Tibial nerve (tissue), 4 donors: ENCODE data around the gene NANOS3. TPM values are rescaled to one million over a fixed set of nuclear protein-coding genes. Genes with fewer than 3 reads are reported as not detected.

Experiments
- DNase-seq, 2 donors: peaks; one replicate each; pipeline ENCODE4 v3.0.0-alpha.2; 2019; ENCODE audit warnings: low spot score in 2 of 2
- H3K27ac ChIP-seq, 4 donors: fragments of 200-600 bp; sonication (generic) in 3 of 4; one replicate each; pipeline ENCODE4 v1.5.1; 2017 to 2019; ENCODE audit warnings: mild to moderate bottlenecking in 1 of 4
- H3K27me3 ChIP-seq, 2 donors: fragments of 200-600 bp; sonication (generic) in 1 of 2; one replicate each; pipeline versions ENCODE4 v1.5.1 to v1.6.0; 2017 to 2019
- H3K36me3 ChIP-seq, 3 donors: fragments of 200-600 bp; sonication (generic); one replicate each; pipeline ENCODE4 v1.5.1; 2018 to 2019
- H3K4me1 ChIP-seq, 4 donors: fragments of 200-600 bp; sonication (generic) in 3 of 4; one replicate each; pipeline ENCODE4 v1.5.1; 2017 to 2019
- H3K4me3 ChIP-seq, 4 donors: fragments of 200-600 bp; sonication (generic) in 3 of 4; one replicate each; pipeline ENCODE4 v1.5.1; 2017 to 2019; ENCODE audit warnings: mild to moderate bottlenecking in 1 of 4, moderate library complexity in 1 of 4
- H3K9me3 ChIP-seq, 4 donors: fragments of 200-600 bp; sonication (generic) in 3 of 4; one replicate each; pipeline ENCODE4 v1.5.1; 2017 to 2019
- EP300 ChIP-seq, 2 donors: sonication (generic); formaldehyde crosslinking; IDR thresholded peaks; one replicate each; pipeline ENCODE4 v1.6.1; 2017; ENCODE audit warnings: antibody characterized with exemption in 2 of 2, mild to moderate bottlenecking in 1 of 2
- POLR2A ChIP-seq, 2 donors: fragments of 450-650 bp; IDR thresholded peaks; one replicate each; pipeline ENCODE4 v1.6.1; 2017; ENCODE audit warnings: antibody characterized with exemption in 2 of 2, mild to moderate bottlenecking in 2 of 2, moderate library complexity in 2 of 2
- WGBS, 2 donors: methylation state at CpG; one replicate each; pipeline ENCODE4 v1.1.5; 2018; 5-methylcytosine and 5-hydroxymethylcytosine counted together
- total RNA-seq, 4 donors: library from RNA; depleted of rRNA; stranded (reverse); fragments of >200 nt; gene quantifications; one replicate each; pipeline ENCODE4 v1.1.0, GENCODE V29; 2016
- TF ChIP-seq, protein P1 (sequence below), 5 experiments: fragments of 200-600 bp in 3 of 5; fragments of 450-650 bp in 2 of 5; sonication (generic) in 3 of 5; IDR thresholded peaks; one replicate each; pipeline ENCODE4 v1.5.1; 2016 to 2019; ENCODE audit warnings: antibody characterized with exemption in 5 of 5, mild to moderate bottlenecking in 3 of 5, moderate library complexity in 2 of 5

The NANOS3 gene
- total RNA-seq, 4 donors from 2014 or later: not detected

DNA sequence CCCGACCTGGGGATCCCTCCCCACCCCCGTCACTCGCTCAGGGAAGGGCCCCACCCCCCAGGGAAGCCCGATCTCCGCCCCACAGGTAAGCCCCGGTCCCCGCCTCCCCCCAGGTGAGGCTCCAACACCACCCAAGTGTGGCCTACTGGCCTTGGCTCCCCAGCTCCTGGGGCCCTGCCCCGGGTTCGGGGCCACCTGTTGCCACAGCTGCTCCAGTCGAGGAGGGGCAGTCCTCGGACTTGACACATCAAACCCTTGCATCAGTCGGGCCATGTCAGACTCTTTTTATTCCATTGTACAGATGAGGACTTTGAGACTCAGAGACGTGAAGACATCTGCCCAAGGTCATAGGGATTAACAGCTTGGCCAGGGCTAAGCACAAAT is 29.6 kb downstream of the NANOS3 start:
- no peak for DNase-seq
- Histone ChIP-seq H3K27me3 (no peaks in the 10 kb centered on the region), H3K27ac (peak overlapping the region in 3 of 4 donors; percentile 83 to 88 (median 85)), H3K4me1 (peaks cover 0 to 27% (median 6%) of the 10 kb centered on the region in 4 donors), H3K4me3 (peak overlapping the region; percentile 67 to 92 (median 74)), H3K36me3 (peaks cover 0 to 30% (median 7%) of the 10 kb centered on the region in 3 donors), H3K9me3 (no peaks in the 10 kb centered on the region)
- TF ChIP-seq, protein P1, sequence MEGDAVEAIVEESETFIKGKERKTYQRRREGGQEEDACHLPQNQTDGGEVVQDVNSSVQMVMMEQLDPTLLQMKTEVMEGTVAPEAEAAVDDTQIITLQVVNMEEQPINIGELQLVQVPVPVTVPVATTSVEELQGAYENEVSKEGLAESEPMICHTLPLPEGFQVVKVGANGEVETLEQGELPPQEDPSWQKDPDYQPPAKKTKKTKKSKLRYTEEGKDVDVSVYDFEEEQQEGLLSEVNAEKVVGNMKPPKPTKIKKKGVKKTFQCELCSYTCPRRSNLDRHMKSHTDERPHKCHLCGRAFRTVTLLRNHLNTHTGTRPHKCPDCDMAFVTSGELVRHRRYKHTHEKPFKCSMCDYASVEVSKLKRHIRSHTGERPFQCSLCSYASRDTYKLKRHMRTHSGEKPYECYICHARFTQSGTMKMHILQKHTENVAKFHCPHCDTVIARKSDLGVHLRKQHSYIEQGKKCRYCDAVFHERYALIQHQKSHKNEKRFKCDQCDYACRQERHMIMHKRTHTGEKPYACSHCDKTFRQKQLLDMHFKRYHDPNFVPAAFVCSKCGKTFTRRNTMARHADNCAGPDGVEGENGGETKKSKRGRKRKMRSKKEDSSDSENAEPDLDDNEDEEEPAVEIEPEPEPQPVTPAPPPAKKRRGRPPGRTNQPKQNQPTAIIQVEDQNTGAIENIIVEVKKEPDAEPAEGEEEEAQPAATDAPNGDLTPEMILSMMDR (IDR thresholded peaks at IDR 0.05): no peak
- TF ChIP-seq POLR2A (IDR thresholded peaks at IDR 0.05) (no peak), EP300 (IDR thresholded peaks at IDR 0.05) (no peak)
- 4 to 9% methylated on average over 3 to 8 of the region's 13 CpGs for WGBS, 2 donors

DNA sequence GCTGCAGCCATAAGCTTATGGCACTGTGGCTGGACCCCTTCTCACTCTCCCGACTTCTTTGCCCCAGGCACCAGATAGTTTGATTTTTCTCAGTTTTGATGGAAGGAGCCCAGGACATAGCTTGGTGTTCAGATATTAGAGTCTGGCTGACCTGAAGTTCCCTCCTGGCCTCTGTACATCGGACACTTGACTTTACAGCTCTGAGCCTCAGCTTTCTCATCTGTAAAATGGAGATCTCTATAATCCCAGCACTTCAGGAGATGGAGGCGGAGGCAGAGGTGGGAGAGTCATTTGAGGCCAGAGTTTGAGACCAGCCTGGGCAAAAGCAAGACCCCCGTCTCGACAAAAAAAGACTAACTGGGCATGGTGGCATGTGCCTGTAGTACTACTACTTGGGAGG is 30.0 kb downstream of the NANOS3 start:
- Histone ChIP-seq H3K36me3 (peaks cover 0 to 34% (median 7%) of the 10 kb centered on the region in 3 donors), H3K27me3 (no peaks in the 10 kb centered on the region), H3K4me1 (peaks cover 0 to 27% (median 6%) of the 10 kb centered on the region in 4 donors), H3K27ac (peak overlapping the region in 2 of 4 donors; percentile 83 to 88), H3K9me3 (no peaks in the 10 kb centered on the region), H3K4me3 (peak overlapping the region; percentile 67 to 92 (median 74))
- TF ChIP-seq EP300 (IDR thresholded peaks at IDR 0.05): no peak
- TF ChIP-seq, protein P1 (IDR thresholded peaks at IDR 0.05): no peak
- no peak for TF ChIP-seq POLR2A (IDR thresholded peaks at IDR 0.05)
- DNase-seq: no peak
- 87 to 90% methylated on average over 5 of the region's 5 CpGs for WGBS, 2 donors

DNA sequence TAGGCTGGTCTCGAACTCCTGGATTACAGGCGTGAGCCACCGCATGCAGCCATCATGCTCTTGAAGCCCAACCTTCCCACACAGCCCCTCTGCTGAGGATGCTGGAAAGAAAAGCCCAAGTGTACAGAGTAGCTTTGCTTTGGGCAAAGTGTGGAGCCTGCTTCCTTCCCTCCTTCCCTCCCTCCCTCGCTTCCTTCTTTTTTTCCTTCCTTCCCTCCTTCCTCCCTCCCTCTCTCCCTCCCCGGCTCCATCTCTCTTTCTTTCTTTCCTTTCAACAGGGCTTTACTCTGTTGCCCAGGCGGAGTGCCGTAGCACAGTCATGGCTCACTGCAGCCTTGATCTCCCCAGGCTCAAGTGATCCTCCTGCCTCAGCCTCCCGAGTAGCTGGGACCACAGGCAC is 31.7 kb downstream of the NANOS3 start:
- no peaks in the 10 kb centered on the region for H3K27me3 ChIP-seq
- no peak for TF ChIP-seq POLR2A (IDR thresholded peaks at IDR 0.05)
- TF ChIP-seq EP300 (IDR thresholded peaks at IDR 0.05): no peak
- TF ChIP-seq, protein P1 (IDR thresholded peaks at IDR 0.05): no peak

DNA sequence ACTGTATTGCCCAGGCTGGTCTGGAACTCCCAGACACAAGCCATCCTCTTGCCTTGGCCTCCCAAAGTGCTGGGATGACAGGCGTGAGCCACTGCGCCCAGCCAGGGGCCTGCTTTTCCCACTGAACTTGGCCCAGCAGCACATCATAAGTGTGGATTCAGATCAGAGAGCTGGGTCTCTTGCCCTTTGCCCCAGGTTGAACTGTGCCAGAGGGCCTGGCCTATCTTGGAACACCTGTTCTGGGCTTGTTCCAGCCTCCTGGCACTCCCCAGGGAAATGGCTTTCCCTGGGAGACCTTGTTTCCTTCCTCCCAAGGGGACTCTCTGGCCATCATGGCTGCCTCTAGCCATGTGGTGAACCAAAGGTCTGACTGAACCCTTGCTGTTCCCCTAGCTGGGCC is 32.5 kb downstream of the NANOS3 start:
- WGBS, 2 donors: 94 to 100% methylated on average over 2 of the region's 2 CpGs

More for the DNA sequence above, 31.7 kb downstream of the NANOS3 start:
- DNase-seq: no peak
- Histone ChIP-seq H3K36me3 (peaks cover 2 to 52% (median 24%) of the 10 kb centered on the region in 3 donors), H3K9me3 (no peaks in the 10 kb centered on the region), H3K4me3 (no peak overlapping the region), H3K27ac (no peak overlapping the region), H3K4me1 (peaks cover 0 to 27% (median 6%) of the 10 kb centered on the region in 4 donors)
- whole genome bisulfite sequencing, 2 donors: 77 to 82% methylated on average over 8 of the region's 8 CpGs

DNA sequence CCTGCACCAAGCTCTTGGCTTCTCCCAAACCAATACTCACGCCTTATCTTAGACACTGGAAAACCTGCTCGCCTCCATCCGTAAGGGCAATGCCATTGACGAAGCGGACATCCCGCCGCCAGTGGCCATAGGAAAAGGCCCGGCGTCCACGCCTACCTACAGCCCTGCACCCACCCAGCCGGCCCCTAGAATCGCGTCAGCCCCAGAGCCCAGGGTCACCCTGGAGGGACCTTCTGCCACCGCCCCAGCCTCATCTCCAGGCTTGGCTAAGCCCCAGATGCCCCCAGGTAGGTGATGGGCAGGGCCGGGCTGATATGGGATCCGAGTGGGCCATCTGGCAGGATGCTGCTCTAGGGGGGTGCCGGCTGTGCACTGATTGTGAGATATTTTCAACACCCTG is 36.4 kb downstream of the NANOS3 start:
- Histone ChIP-seq H3K9me3 (no peaks in the 10 kb centered on the region), H3K27ac (no peak overlapping the region), H3K4me3 (no peak overlapping the region), H3K4me1 (no peaks in the 10 kb centered on the region), H3K36me3 (peaks cover 2 to 97% (median 30%) of the 10 kb centered on the region in 3 donors), H3K27me3 (no peaks in the 10 kb centered on the region)
- 89 to 95% methylated on average over 17 of the region's 17 CpGs for WGBS, 2 donors
- DNase-seq: no peak
- TF ChIP-seq, protein P1 (IDR thresholded peaks at IDR 0.05): no peak
- TF ChIP-seq POLR2A (IDR thresholded peaks at IDR 0.05) (no peak), EP300 (IDR thresholded peaks at IDR 0.05) (no peak)

More for the DNA sequence above, 32.5 kb downstream of the NANOS3 start:
- H3K36me3 ChIP-seq: peaks cover 2 to 60% (median 24%) of the 10 kb centered on the region in 3 donors
- peaks cover 0 to 27% (median 6%) of the 10 kb centered on the region in 4 donors for H3K4me1 ChIP-seq
- no peak overlapping the region for H3K4me3 ChIP-seq
- no peak overlapping the region for H3K27ac ChIP-seq
- no peak for DNase-seq
- H3K9me3 ChIP-seq: no peaks in the 10 kb centered on the region
- TF ChIP-seq, protein P1 (IDR thresholded peaks at IDR 0.05): no peak
- TF ChIP-seq POLR2A (IDR thresholded peaks at IDR 0.05) (no peak), EP300 (IDR thresholded peaks at IDR 0.05) (no peak)
- H3K27me3 ChIP-seq: no peaks in the 10 kb centered on the region
